OCI-LY7 (cell line): ENCODE data around the gene CDC42EP3. TPM values are rescaled to one million over a fixed set of nuclear protein-coding genes. Genes with fewer than 3 reads are reported as not detected.

ENCODE experiments used
- BruUV-seq: library from RNA; stranded (reverse); fragments of 400-500 nt; replicated peaks from 2 replicates; lab custom pipeline; 2021; lab: Mats Ljungman, UMichigan
- CTCF ChIA-PET: fragments of 300-600 bp; sonication (Branson Sonifier 250); formaldehyde crosslinking; loops from one replicate; lab custom pipeline; 2022; ENCODE audit warnings: antibody characterized with exemption; ENCODE audit not compliant: unreplicated experiment; lab: Charles Lee
- POLR2A ChIA-PET: fragments of 300-600 bp; sonication (Branson Sonifier 250); formaldehyde crosslinking; loops from one replicate; lab custom pipeline; 2022; ENCODE audit warnings: antibody characterized with exemption; lab: Charles Lee
- DNase-seq: peaks from one replicate; pipeline ENCODE4 v3.0.0-alpha.2; 2015; ENCODE audit warnings: low spot score
- H2AFZ ChIP-seq: fragments of 200-600 bp; sonication (generic), shearing (Covaris generic); 2 replicates; pipeline ENCODE4 v1.6.1; 2014; ENCODE audit warnings: mild to moderate bottlenecking, antibody characterized with exemption, low read length, moderate library complexity
- H3K27ac ChIP-seq: fragments of 200-600 bp; sonication (generic); 2 replicates; pipeline ENCODE4 v1.5.1; 2014; ENCODE audit warnings: mixed run types, low read depth, mild to moderate bottlenecking, moderate library complexity, low read length, inconsistent platforms; ENCODE audit not compliant: poor library complexity, severe bottlenecking
- H3K36me3 ChIP-seq: fragments of 200-600 bp; sonication (generic); 2 replicates; pipeline ENCODE4 v1.6.1; 2014; ENCODE audit warnings: mild to moderate bottlenecking, antibody characterized with exemption, low read length, moderate library complexity, mixed read lengths; ENCODE audit not compliant: insufficient read depth
- H3K4me1 ChIP-seq: fragments of 200-600 bp; sonication (generic); 2 replicates; pipeline ENCODE4 v1.5.1; 2014; ENCODE audit warnings: mild to moderate bottlenecking, low read length; ENCODE audit not compliant: insufficient read depth, poor library complexity, severe bottlenecking
- H3K4me2 ChIP-seq: fragments of 200-600 bp; sonication (generic); 2 replicates; pipeline ENCODE4 v1.6.1; 2014; ENCODE audit warnings: mild to moderate bottlenecking, low read length
- H3K4me3 ChIP-seq: fragments of 200-600 bp; sonication (generic); 2 replicates; pipeline ENCODE4 v1.5.1; 2014; ENCODE audit warnings: mild to moderate bottlenecking, low read depth, low read length; ENCODE audit not compliant: poor library complexity, severe bottlenecking
- H3K79me2 ChIP-seq: fragments of 200-600 bp; sonication (generic); 2 replicates; pipeline ENCODE4 v1.6.1; 2016; ENCODE audit warnings: low read depth, mild to moderate bottlenecking, low read length, moderate library complexity, mixed read lengths; ENCODE audit not compliant: insufficient read depth
- H3K9me2 ChIP-seq: fragments of 200-600 bp; sonication (generic); 2 replicates; pipeline ENCODE4 v1.6.1; 2016; ENCODE audit warnings: mild to moderate bottlenecking, low read length, mixed read lengths; ENCODE audit not compliant: insufficient read depth
- H3K9me3 ChIP-seq: fragments of 200-600 bp; sonication (generic); 2 replicates; pipeline ENCODE4 v1.6.1; 2014; ENCODE audit warnings: mild to moderate bottlenecking, mixed run types, low read length, mixed read lengths
- H4K20me1 ChIP-seq: fragments of 200-600 bp; sonication (generic); 2 replicates; pipeline ENCODE4 v1.6.1; 2014; ENCODE audit warnings: mild to moderate bottlenecking, antibody characterized with exemption, low read length, moderate library complexity, mixed read lengths; ENCODE audit not compliant: insufficient read depth
- CTCF ChIP-seq: fragments of 200-600 bp; sonication (generic); conservative IDR thresholded peaks from 2 replicates; pipeline ENCODE4 v1.5.1; 2014; ENCODE audit warnings: mild to moderate bottlenecking, antibody characterized with exemption, low read length, moderate library complexity, mixed read lengths
- EZH2phosphoT487 ChIP-seq: fragments of 200-600 bp; sonication (generic); IDR thresholded peaks from 2 replicates; pipeline ENCODE4 v1.6.1; 2018; ENCODE audit warnings: low read depth, borderline replicate concordance, mild to moderate bottlenecking, mixed run types, antibody characterized with exemption, low read length, moderate library complexity, mixed read lengths
- intact Hi-C: fragments of 100-400 bp; cut with micrococcal nuclease; formaldehyde crosslinking; loops from one replicate; pipeline ENCODE4 v1.10.0; 2022; ENCODE audit not compliant: unreplicated experiment
- total RNA-seq, 2 experiments: library from RNA; depleted of rRNA in 1 of 2; stranded (reverse); fragments of >200 nt in 1 of 2; shearing (Covaris generic) in 1 of 2; gene quantifications; 2 replicates each; pipeline ENCODE4 v1.2.3, GENCODE V29; 2014 to 2022

Gene CDC42EP3
- total RNA-seq, 2 experiments from 2014 or later = 7.2 to 22.9 TPM

- no peaks in the 10 kb centered on the region for H3K36me3 ChIP-seq
- BruUV-seq = no TSS peak
- H3K9me2 ChIP-seq = no peaks in the 10 kb centered on the region
- TF ChIP-seq EZH2phosphoT487 = no peak
- TF ChIP-seq CTCF = no peak
- H4K20me1 ChIP-seq = no peaks in the 10 kb centered on the region
- intact Hi-C loops = no loop called here
- no peaks in the 10 kb centered on the region for H3K9me3 ChIP-seq
- no peaks in the 10 kb centered on the region for H3K4me1 ChIP-seq
- ChIA-PET CTCF (interaction anchor here (0.7 kb wide), 1 partner anchor 23 kb away, joined by 3 read pairs; no protein-coding TSS in a partner anchor), POLR2A (interaction anchor here (1.0 kb wide), 1 partner anchor 16 kb away, joined by 3 read pairs; no protein-coding TSS in a partner anchor)
- H3K79me2 ChIP-seq = no peaks in the 10 kb centered on the region
- H3K4me2 ChIP-seq = no peak overlapping the region
- H3K4me3 ChIP-seq = no peak overlapping the region
- no peak for DNase-seq
- H2AFZ ChIP-seq = no peak overlapping the region
- no peak overlapping the region for H3K27ac ChIP-seq
Measured at GRCh38 chr2:37633234-37633633, 38.2 kb downstream of the CDC42EP3 start.

- H3K4me3 ChIP-seq = no peak overlapping the region
- ChIA-PET CTCF (interaction anchor here (0.7 kb wide), 1 partner anchor 24 kb away, joined by 3 read pairs; no protein-coding TSS in a partner anchor), POLR2A (interaction anchor here (0.6 to 1.0 kb wide), 2 partner anchors 17 to 236 kb away, joined by 3 to 4 read pairs; no protein-coding TSS in a partner anchor)
- H3K9me3 ChIP-seq = no peaks in the 10 kb centered on the region
- H3K36me3 ChIP-seq = no peaks in the 10 kb centered on the region
- intact Hi-C loops = no loop called here
- no peaks in the 10 kb centered on the region for H3K9me2 ChIP-seq
- H4K20me1 ChIP-seq = no peaks in the 10 kb centered on the region
- no peaks in the 10 kb centered on the region for H3K4me1 ChIP-seq
- no peak for TF ChIP-seq CTCF
- TF ChIP-seq EZH2phosphoT487 = no peak
- no TSS peak for BruUV-seq
- DNase-seq = no peak
- H2AFZ ChIP-seq = no peak overlapping the region
- no peak overlapping the region for H3K27ac ChIP-seq
- H3K79me2 ChIP-seq = no peaks in the 10 kb centered on the region
- H3K4me2 ChIP-seq = no peak overlapping the region
Measured at GRCh38 chr2:37632310-37632709, 39.1 kb downstream of the CDC42EP3 start.

- BruUV-seq = no TSS peak
- Histone ChIP-seq H2AFZ (no peak overlapping the region), H3K9me3 (no peaks in the 10 kb centered on the region), H3K9me2 (no peaks in the 10 kb centered on the region), H4K20me1 (no peaks in the 10 kb centered on the region), H3K36me3 (no peaks in the 10 kb centered on the region), H3K27ac (no peak overlapping the region), H3K4me2 (no peak overlapping the region), H3K79me2 (no peaks in the 10 kb centered on the region), H3K4me1 (no peaks in the 10 kb centered on the region), H3K4me3 (no peak overlapping the region)
- ChIA-PET CTCF (no interaction called here), POLR2A (no interaction called here)
- TF ChIP-seq CTCF (no peak), EZH2phosphoT487 (no peak)
- no peak for DNase-seq
- intact Hi-C loops = no loop called here
Measured at GRCh38 chr2:37631698-37632097, 39.7 kb downstream of the CDC42EP3 start.
